Sigmoid colon (tissue), 7 donors: ENCODE results near the gene PSENEN. TPM values are rescaled to one million over a fixed set of nuclear protein-coding genes. Genes with fewer than 3 reads are reported as not detected.

ENCODE experiments used
- DNase-seq: peaks from one replicate; pipeline ENCODE4 v3.0.0-alpha.2; 2019
- H3K27ac ChIP-seq, 4 donors: fragments of 200-600 bp; sonication (generic); one replicate each; pipeline ENCODE4 v1.5.1; 2016 to 2019; ENCODE audit warnings: mild to moderate bottlenecking in 1 of 4
- H3K27me3 ChIP-seq, 3 donors: fragments of 200-600 bp; sonication (generic); one replicate each; pipeline ENCODE4 v1.5.1; 2019; ENCODE audit warnings: mild to moderate bottlenecking in 1 of 3
- H3K36me3 ChIP-seq, 4 donors: fragments of 200-600 bp; sonication (generic); one replicate each; pipeline ENCODE4 v1.5.1; 2016 to 2019
- H3K4me1 ChIP-seq, 4 donors: fragments of 200-600 bp; sonication (generic); one replicate each; pipeline ENCODE4 v1.5.1; 2017 to 2019
- H3K4me3 ChIP-seq, 4 donors: fragments of 200-600 bp; sonication (generic); one replicate each; pipeline ENCODE4 v1.5.1; 2017 to 2019; ENCODE audit warnings: mild to moderate bottlenecking in 2 of 4, moderate library complexity in 1 of 4
- H3K9me3 ChIP-seq, 4 donors: fragments of 200-600 bp in 3 of 4; sonication (generic) in 3 of 4; one replicate each; pipeline versions ENCODE4 v1.5.1 to v1.6.1; 2013 to 2019
- CTCF ChIP-seq, 4 experiments: fragments of 450-650 bp in 3 of 4; fragments of 200-600 bp in 1 of 4; IDR thresholded peaks; one replicate each; pipeline ENCODE4 v1.5.1; 2016 to 2019; ENCODE audit warnings: antibody characterized with exemption in 4 of 4, mild to moderate bottlenecking in 3 of 4, moderate library complexity in 2 of 4
- EP300 ChIP-seq, 4 donors: sonication (generic); formaldehyde crosslinking; IDR thresholded peaks; one replicate each; pipeline ENCODE4 v1.6.1; 2017; ENCODE audit warnings: antibody characterized with exemption in 4 of 4
- POLR2A ChIP-seq, 2 donors: fragments of 450-650 bp; IDR thresholded peaks; one replicate each; pipeline ENCODE4 v1.6.1; 2016; ENCODE audit warnings: antibody characterized with exemption in 2 of 2, mild to moderate bottlenecking in 2 of 2, moderate library complexity in 2 of 2
- POLR2AphosphoS5 ChIP-seq, 4 donors: sonication (generic); formaldehyde crosslinking; IDR thresholded peaks; one replicate each; pipeline ENCODE4 v1.6.1; 2017; ENCODE audit warnings: antibody characterized with exemption in 4 of 4
- WGBS, 2 donors: extraction: QIAGEN DNeasy Blood & Tissue Kit; methylation state at CpG; one replicate each; pipeline ENCODE4 v1.1.7; 2013; 5-methylcytosine and 5-hydroxymethylcytosine counted together
- intact Hi-C: fragments of 100-400 bp; cut with DNase I; formaldehyde crosslinking; loops from one replicate; pipeline ENCODE4 v1.15.1; 2023
- polyA plus RNA-seq, 3 donors: library from polyadenylated mRNA; stranded (reverse); fragments of 200-250 nt; gene quantifications; one replicate each; pipeline ENCODE4 v1.2.3, GENCODE V29; 2013
- total RNA-seq, 4 donors: library from RNA; depleted of rRNA; stranded (reverse); fragments of >200 nt; gene quantifications; one replicate each; pipeline ENCODE4 v1.1.0, GENCODE V29; 2016
- donor health status: healthy with polysubstance abuse.
- donor health status: Bipolar disorder and iron deficiency.
- donor health status: healthy.

The PSENEN gene
- total RNA-seq (10 to 100 TPM; 27.8 to 44.9 (median 36.6) TPM), polyA plus RNA-seq (10 to 100 TPM; 48.0 to 72.3 (median 59.4) TPM)

- Histone ChIP-seq H3K9me3 (no peaks in the 10 kb centered on the region), H3K36me3 (peaks cover 0 to 11% (median 5%) of the 10 kb centered on the region in 4 donors), H3K27ac (peak within 1 kb of the TSS; percentile 100), H3K4me3 (peak within 1 kb of the TSS; percentile 90 to 98 (median 92)), H3K4me1 (peaks cover 0 to 62% (median 54%) of the 10 kb centered on the region in 4 donors), H3K27me3 (no peaks in the 10 kb centered on the region)
- intact Hi-C loops, result loop anchor here (5.0 kb wide), 1 partner anchor 252 kb away; the partner anchor contains the start of gene SDHAF1
- peak in 3 of 4 donors; percentile 79 to 90 (median 79) for TF ChIP-seq POLR2AphosphoS5 (IDR thresholded peaks at IDR 0.05)
- TF ChIP-seq POLR2A (IDR thresholded peaks at IDR 0.05), result peak in 1 of 2 donors; percentile 48
- TF ChIP-seq CTCF (IDR thresholded peaks at IDR 0.05), result no peak
- 0 to 1% methylated on average over 40 of the region's 40 CpGs for WGBS, 2 donors
- peak; percentile 100 for DNase-seq
These were observed at the start of gene PSENEN, which contains the start of gene U2AF1L4 for GRCh38 chr19:35745328-35746086. TSS of gene PSENEN (plus strand) at chr19:35745651. CDS start at chr19:35745931, 280 bp downstream. TSS of gene U2AF1L4 (minus strand) at chr19:35745418. CDS start at chr19:35745391, 27 bp downstream.

GRCh38 chr19:35695895-35696422, 49.5 kb upstream of the PSENEN start:
- no peaks in the 10 kb centered on the region for H3K36me3 ChIP-seq
- intact Hi-C loops, result loop anchor here (2.0 kb wide), 1 partner anchor 123 kb away; no protein-coding TSS in a partner anchor
- WGBS, 2 donors, result 70 to 87% methylated on average over 2 of the region's 2 CpGs

GRCh38 chr19:35696835-35697234, 48.6 kb upstream of the PSENEN start:
- no peak for DNase-seq
- TF ChIP-seq EP300 (IDR thresholded peaks at IDR 0.05), result no peak
- TF ChIP-seq POLR2AphosphoS5 (IDR thresholded peaks at IDR 0.05), result no peak
- no peak for TF ChIP-seq POLR2A (IDR thresholded peaks at IDR 0.05)
- TF ChIP-seq CTCF (IDR thresholded peaks at IDR 0.05), result no peak
- Histone ChIP-seq H3K27me3 (no peaks in the 10 kb centered on the region), H3K36me3 (no peaks in the 10 kb centered on the region), H3K27ac (no peak overlapping the region), H3K4me1 (peaks cover 0 to 3% (median 1%) of the 10 kb centered on the region in 4 donors), H3K4me3 (no peak overlapping the region), H3K9me3 (no peaks in the 10 kb centered on the region)
- intact Hi-C loops, result no loop called here
- 65% methylated on average over 4 of the region's 4 CpGs for WGBS, 2 donors

More at GRCh38 chr19:35695895-35696422, 49.5 kb upstream of the PSENEN start:
- H3K27ac ChIP-seq, result no peak overlapping the region
- no peaks in the 10 kb centered on the region for H3K9me3 ChIP-seq
- H3K4me1 ChIP-seq, result no peaks in the 10 kb centered on the region
- DNase-seq, result no peak
- TF ChIP-seq POLR2AphosphoS5 (IDR thresholded peaks at IDR 0.05), result no peak
- TF ChIP-seq CTCF (IDR thresholded peaks at IDR 0.05), result no peak
- TF ChIP-seq POLR2A (IDR thresholded peaks at IDR 0.05), result no peak
- no peak for TF ChIP-seq EP300 (IDR thresholded peaks at IDR 0.05)
- no peak overlapping the region for H3K4me3 ChIP-seq
- H3K27me3 ChIP-seq, result no peaks in the 10 kb centered on the region

- H3K4me3 ChIP-seq, result peak overlapping the region; percentile 48 to 64 (median 53)
- 0% methylated on average over 50 of the region's 50 CpGs for WGBS, 2 donors
- peak overlapping the region in 3 of 4 donors; percentile 34 to 59 (median 44) for H3K27ac ChIP-seq
- H3K27me3 ChIP-seq, result peaks cover 0 to 20% (median 0%) of the 10 kb centered on the region in 3 donors
- H3K36me3 ChIP-seq, result no peaks in the 10 kb centered on the region
- no peak for TF ChIP-seq POLR2A (IDR thresholded peaks at IDR 0.05)
- TF ChIP-seq CTCF (IDR thresholded peaks at IDR 0.05), result no peak
- TF ChIP-seq POLR2AphosphoS5 (IDR thresholded peaks at IDR 0.05), result peak in 3 of 4 donors; percentile 6 to 77 (median 13)
- H3K9me3 ChIP-seq, result no peaks in the 10 kb centered on the region
- peaks cover 0 to 12% (median 12%) of the 10 kb centered on the region in 4 donors for H3K4me1 ChIP-seq
- DNase-seq, result peak; percentile 98
- intact Hi-C loops, result loop anchor here (2.0 to 5.0 kb wide), 2 partner anchors 14 to 60 kb away; partner anchors contain the start of gene ETV2
These were observed 43.0 kb upstream of the PSENEN start for GRCh38 chr19:35702223-35703012.
